HG03025 (cell line): Measurements from ENCODE around the gene NEURL1.

ENCODE experiments used
- ATAC-seq: cut with Tn5 transposase; IDR thresholded peaks from one replicate; pipeline ENCODE4 v1.9.1; 2021; ENCODE audit warnings: mild to moderate bottlenecking, moderate library complexity; ENCODE audit not compliant: unreplicated experiment, low FRiP score

NEURL1 gene

DNA sequence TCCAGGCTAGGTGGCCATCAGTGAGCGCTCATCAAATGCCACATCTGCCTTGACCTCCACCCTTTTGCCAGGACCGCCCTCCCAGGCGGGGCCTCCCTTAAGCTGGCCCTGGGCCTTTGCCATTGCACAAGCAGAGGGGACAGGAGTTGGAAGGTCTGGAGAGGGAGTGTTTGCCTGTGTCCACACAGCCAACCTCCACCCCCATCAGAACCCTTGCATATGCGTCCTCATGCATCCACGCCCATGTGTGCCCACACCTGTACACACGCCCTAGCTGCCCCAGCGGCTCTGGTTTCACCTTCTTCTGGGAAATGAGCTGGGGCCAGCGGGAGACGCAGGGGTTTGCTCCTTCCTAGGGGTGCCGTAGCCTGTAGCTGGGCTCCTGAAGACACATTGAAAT lies 64.0 kb downstream of the NEURL1 start:
- no peak for ATAC-seq

DNA sequence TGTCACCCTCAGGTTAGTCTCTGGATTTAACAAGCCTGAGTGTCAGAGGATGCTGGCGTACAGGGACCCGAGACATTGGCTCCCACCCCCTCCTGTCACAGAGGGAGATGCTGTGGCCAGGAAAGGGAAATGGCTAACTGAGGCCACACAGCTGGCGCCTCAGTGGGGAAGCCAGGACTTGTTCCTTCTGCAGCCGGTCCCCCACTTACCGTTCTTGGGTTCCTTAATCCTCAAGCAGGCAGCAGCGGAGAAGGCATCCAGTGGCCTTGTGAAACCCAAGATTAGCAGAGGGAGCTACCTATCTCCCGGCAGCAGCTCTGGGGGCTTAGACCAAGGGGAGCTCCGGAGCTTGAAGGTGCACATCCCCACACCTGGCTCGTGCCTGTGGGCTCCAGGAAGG lies 65.4 kb downstream of the NEURL1 start:
- ATAC-seq = no peak

DNA sequence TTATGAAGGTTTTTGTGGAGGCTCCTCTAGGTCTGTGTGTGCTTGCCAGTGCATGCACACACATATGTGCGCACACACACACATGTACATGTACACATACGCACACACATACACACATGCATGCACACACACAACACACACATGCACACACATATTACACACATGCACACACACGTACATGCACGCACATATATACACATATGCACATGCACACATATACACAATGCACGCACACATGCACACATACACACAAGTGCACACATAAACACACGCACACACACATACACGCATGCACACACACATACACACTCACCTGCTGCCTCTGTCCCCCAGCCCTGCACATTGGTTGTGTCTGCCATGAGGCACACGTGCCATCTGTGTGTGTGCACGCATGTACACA lies 66.3 kb downstream of the NEURL1 start:
- no peak for ATAC-seq

DNA sequence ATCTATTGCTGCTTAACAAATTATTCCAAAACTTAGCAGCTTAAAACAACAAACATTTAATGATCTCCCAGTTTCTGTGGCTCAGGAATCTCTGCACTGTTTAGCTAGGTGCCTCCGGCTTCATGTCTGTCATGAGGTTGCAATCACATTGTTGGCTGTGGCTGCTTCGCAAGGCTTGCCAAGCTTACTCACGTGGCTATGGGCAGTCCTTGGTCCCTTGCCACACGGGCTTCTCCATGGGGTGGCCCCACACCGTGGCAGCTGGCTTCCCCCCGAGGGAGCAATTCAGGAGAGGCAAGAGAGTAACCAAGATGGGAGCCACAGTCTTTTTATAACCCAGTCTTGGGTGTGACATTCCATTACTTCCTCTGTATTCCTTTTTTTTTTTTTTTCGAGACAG lies 67.4 kb downstream of the NEURL1 start:
- ATAC-seq = no peak

DNA sequence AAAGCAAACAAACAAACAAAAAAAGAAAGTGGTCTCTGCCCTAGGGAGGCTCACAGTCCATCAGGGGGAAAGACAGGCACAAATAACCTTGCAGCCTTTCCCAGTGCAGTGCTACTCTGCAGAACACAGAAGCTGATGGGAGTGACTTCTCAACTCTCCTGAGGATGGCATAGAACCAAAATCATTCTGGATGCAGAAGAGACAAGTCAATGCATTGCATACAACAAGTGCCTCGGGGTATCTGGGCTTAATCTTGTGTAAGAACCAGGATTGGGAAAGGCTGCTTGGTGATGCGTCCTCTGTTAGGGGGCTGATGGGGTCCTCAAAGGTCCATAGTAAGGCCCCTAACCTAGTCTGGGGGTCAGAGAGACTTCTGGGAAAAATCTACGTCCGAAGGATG lies 68.9 kb downstream of the NEURL1 start:
- no peak for ATAC-seq

DNA sequence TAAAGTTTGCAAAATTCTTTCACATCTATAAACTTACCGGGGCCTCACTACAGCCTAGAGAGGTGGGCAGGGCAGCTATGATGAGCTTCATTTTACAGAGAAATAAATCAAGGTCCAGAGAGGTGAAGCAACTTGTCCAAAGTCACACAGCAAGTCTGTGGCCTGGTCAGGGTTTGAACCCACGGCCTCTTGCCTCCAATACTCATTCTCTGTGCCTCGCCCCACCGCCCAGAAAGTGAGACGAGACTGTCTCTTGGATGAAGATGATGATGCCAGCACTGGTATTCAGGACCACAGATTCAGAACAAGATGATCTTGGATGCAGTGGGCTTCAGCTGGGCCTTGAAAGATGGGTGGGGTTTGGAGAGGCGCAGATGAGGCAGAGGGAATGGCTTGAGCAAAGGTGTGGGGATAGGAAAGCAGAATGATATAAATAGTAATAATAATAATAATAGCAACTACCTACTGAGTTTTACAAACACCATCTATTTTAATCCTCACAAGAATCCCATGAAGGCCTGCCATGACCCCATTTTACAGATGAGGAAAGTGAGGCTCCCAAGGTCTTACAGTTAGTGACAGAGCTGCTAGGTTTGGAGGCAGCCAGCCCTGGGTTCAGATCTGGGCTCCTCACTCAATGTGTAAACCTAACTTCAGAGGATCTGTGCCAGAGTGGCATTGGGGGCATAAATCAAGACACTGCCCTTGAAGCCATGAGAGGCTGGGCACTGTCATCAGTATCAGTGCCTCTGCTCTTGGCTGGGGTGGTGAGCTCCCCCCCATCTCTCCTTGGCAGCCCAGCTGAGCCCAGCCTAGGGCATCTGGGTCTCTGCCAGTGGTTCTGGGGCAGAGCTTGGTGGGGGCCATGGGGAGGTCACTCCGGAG lies 70.0 kb downstream of the NEURL1 start:
- no peak for ATAC-seq

DNA sequence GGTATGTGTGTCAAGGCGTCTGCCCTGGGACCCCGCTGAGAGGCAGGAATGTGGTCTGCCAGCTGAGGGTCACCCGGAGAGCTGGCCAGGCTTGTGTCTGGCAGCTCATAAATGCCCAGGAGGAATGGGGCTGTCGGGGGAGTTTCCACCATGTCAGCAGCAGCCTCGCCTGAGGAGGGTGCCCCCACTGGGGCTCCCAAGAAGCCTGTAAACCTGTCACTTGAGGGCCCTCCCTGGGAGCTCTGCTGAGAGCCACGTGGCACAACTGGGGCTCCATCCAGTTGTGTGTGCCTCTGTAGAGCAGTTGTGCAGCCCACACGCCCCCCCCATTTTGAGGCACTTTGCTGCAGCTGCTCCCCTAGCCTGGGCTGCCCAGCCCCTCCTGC lies 70.6 kb downstream of the NEURL1 start:
- ATAC-seq = no peak

DNA sequence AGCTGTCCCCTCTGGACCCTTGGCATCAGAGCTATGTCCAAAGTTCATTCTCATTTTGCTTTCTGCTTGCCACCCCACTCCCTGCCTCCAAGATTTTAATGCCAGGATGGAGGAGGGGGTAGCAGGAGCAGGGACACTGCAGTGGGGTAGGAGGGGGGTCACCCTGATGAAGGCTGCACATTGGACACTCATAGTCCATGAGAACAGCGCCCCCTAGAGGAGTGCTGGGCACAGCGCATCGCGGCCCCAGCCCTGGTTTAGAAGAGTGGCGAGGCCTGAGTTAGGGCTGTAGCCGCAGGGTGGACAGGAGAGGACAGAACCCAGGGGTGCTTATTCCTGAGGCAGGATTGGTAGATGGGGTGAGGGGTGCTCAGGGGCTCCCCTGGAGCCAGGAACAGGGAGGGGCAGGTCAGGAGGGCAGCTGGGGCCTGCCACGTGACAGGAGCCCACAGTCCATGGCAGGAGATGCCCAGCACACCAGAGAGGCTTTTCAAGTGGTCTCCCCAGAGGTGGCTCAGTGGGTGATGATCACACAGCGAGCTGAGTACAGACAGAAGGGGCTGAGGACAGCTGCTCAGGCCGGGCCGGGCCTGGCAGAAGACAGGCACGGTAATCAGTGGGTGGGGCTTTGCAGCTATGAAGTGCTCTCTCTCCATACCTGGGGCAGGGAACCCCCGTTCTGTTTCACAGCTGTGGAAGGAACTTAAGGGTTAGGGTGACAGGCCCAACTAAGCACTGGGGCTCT lies 71.4 kb downstream of the NEURL1 start:
- ATAC-seq = no peak

DNA sequence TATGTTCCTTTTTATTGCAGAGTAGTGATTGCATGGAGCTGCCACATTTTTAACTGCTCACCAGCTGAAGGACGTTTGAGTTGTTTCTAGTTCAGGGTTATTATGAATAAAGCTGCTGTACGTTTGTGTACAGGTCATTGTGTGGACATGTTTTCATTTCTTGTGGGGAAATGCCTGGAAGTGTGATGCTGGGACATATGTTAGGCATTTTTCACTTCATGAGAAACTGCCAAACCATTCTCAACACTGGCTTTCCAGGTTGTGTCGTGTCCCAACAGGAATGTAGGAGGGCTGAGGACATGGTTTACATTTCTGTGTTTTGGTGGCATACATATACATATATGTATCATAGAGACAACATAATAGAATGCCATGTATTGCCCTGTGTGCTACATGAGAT lies 73.0 kb downstream of the NEURL1 start:
- no peak for ATAC-seq

DNA sequence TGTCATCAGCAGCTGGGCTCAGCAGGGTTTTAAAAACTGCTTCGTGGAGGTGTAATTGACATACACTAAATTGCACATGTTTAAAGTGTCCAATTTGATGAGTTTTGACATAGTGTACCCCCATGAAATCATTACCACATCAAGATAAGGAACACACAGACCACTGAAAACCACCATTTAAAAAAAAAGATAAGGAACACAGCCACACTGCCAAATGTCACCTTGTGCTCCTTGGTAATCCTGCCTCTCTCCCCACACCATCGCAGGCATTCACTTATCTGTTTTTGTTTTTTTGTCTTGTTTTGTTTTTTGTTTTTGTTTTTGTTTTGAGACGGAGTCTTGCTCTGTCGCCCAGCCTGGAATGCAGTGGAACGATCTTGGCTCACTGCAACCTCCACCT lies 75.0 kb downstream of the NEURL1 start:
- no peak for ATAC-seq

DNA sequence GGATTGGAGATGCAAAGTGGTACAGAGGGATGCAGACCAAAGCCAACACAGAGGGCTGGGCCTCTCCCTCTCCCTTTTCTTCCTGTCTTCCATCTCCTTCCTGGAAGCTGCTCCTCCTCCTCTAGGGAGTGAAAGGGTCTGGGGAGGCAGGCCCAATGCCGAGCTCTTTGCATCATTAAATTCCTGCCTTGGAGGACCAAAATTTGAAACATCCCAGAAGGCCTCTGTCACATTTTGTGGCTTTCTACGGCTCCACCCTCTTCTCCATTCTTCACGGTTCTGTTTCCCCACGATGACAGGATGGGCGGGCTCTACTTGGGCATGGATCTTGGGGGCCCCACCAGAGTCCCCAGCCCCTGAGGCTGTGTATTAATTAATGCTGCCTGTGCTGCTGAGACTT lies 76.4 kb downstream of the NEURL1 start:
- no peak for ATAC-seq

DNA sequence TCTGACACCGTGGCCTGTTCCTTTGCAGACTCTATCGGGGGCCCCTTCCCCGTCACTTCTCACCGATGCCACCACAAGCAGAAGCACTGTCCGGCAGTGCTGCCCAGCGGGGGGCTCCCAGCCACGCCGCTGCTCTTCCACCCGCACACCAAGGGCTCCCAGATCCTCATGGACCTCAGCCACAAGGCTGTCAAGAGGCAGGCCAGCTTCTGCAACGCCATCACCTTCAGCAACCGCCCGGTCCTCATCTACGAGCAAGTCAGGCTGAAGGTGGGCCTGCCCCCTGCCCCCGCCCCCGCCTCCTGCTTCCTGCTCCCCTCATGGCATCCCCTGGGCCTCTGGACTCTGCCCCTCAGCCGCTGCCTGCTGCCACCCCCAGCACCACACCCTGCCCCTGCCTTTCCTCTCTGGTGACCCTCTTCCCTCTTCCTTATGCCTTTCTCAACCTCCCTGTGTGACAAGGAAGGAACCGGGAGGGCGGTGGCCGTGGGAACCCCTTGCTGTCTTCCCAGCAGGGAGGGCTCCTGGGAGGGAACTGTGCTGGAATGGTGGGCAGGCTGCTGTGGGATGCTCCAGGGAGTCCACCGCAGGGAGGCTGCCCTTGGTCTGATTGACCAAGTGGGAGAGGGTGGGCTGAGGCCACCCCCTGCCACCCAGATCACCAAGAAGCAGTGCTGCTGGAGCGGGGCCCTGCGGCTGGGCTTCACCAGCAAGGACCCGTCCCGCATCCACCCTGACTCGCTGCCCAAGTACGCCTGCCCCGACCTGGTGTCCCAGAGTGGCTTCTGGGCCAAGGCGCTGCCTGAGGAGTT lies 77.5 kb downstream of the NEURL1 start:
- no peak for ATAC-seq

DNA sequence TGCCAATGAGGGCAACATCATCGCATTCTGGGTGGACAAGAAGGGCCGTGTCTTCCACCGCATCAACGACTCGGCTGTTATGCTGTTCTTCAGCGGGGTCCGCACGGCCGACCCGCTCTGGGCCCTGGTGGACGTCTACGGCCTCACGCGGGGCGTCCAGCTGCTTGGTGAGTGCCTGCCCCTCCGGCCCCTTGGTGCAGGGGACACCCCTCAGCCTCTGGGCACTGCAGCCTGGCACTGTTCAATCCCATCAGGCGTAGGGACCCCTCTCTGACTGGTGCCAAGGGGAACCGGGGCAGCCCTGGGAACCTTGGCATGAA lies 78.1 kb downstream of the NEURL1 start:
- no peak for ATAC-seq

DNA sequence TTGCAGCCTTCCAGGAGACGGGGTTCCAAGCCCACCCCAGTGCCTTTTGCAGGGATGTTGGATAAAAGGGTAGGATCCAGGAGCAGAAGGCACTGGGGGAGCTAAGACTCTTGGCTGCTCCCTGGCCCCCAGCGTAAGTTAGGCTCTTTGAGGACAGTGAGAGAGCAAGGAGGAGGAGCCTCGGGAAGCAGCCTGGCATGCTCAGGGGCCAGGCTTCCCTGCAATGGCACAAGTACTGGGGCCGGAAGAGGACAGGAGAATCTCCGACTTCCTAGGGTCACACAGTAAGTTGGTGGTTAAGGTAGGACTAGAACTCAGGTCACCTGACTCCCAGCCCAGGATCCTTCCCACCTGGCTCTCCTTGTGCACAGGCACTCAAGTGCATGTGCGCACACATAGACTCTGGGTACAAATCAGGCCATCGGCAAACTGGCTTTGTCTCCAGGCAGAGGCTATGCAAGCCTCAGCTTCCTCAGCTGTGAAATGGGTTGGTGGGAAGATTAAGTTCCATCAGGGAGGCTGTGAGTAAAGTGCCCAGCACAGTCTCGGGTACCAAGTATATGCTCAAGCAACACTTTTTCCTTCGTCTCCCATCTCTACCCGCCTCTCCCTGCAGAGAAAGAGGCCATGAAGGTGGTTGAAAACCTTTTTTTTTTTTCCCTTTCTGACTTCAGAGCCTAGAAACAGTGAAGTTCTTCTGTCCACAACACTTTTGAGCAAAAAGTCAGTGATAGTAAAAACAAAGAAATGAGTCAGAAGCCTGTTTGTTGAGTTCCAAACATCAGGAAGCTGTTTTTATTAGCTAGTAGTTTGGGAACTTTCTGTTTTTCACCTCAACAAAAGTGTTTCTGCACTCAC lies 79.1 kb downstream of the NEURL1 start:
- no peak for ATAC-seq

DNA sequence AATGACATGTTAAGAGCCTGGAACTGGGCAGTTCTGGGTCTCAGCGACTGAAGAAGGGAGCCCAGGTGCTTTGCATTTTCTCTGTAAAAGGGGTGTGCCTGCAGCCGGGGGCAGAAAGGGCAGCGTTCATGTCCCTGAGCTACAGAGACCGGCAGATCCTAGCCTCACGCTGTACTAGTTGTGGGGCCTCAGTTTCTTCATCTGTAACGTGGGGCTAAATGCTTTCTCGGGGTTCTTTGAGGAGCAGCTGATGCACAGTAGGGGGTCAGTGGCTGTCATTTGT lies 79.6 kb downstream of the NEURL1 start:
- no peak for ATAC-seq

DNA sequence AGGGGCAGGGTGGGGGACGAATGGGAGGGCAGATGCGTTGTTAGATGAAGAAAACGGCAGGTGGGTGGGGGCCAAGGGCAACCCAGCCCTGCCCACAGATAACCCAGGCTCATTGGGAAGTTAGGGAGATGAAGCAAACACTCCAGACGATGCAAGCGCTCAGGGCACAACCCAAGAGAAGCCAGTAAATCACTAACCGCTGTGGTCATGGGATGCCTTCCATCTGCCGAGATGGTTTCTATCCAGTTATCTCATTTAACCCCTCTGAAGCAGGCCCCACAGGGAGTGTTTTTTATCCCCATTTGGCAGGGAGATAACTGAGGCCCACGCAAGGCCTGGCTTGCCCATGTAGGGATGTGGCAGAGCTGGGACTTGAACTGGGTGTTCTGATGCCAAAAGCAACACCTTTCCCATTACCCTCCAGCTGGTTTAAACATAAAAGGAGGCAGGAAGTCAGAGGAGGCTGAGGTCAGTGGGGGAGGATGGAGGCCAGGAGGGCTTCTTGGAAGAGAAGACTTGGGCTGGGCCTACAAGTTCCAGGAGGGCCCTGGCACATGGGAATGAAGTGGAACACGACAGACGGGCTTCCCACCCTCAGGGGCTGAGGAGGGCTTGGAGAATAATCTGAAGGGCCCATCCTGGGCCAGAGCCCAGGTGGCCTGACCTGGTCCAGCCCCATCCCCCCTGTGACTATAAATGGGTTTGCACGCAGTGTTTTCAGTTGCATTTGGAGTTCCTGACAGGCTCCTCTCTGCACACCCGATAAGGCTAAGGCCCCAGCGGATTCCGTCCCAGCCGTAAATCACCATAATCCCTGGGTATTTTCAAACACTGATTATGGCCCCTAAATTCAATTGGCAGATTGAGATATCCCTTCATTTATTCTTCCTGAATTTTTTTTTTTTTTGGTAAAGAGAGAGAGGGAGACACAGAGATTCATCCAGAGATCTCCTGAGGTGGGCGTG lies 80.9 kb downstream of the NEURL1 start:
- ATAC-seq = no peak

DNA sequence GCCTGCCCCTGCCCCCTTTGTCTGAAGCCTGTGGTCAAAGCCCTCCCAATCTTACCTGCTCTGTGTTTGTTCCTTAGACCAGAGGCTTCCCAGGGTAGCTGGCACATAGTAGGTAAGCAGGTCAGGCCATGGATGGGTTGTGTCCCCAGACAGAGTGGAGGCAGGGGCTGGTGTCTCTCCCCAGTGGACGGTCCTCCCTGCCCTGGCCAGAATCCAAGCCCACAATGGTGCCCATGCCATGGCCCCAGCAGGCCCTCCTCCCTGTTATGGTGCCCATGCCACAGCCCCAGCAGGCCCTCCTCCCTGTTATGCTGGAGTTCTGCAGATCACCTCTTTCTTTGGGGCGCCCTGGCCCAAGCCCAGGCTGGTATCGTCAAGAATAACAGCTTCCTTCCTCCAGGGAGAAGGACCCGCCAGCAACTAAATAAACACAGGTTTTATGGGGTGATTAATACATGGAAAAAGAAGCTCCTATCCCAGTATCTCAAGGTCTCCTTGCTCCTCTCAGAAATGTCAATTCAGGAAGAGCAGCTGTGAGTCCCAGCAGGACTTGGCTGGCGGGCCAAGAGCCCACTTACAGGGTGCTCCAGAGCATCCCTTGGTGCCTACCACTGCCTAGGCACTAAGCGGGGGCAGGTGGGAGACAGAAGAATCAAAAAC lies 82.0 kb downstream of the NEURL1 start:
- ATAC-seq = no peak

DNA sequence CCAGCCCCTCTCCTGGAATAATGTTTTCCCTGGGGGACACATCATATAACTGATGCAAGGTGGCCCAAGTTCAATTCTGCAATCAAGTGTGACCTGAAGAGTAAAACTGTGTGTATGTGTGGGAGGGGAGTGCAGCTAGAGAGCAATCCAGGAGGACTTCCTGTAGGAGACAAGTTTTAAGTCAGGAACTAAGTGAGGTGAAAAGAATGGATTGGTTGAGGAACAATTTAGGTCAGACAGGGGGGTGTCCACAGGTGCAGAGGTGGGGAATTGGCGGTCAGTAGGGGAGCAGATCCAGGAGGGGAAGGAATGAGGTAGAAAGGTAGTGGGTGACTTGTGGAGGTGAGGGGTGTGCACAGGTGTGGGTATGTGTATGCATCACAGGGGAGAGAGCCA lies 82.6 kb downstream of the NEURL1 start:
- no peak for ATAC-seq

DNA sequence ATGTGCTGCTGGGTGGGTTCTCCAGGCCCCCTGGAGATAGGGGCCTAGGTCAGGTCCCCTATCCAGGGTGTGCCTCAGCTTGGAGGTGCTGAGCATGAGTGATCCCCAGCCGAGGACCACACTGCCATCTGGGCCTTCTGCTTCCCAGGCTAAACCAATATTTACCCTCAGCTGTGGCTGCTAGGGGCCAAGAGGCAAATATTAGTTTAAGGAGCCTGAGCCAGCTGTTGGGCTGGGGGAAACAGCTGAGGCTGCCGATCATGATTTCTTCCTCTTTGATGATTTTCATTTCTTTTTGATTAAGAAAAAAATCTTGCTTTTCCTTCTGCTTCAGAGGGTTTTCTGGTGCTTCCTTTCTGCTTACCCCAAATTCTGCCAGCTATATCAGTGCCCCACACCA lies 83.4 kb downstream of the NEURL1 start:
- ATAC-seq = no peak
